Measurements from ENCODE around the gene MYLIP.

- no peak for TF ChIP-seq HNRNPUL1 (IDR thresholded peaks at IDR 0.05; ENCODE audit: low read depth, low read length)
- TF ChIP-seq PBX3 (CRISPR knock-in tag; IDR thresholded peaks at IDR 0.05; ENCODE audit: borderline replicate concordance), result no peak
- TF ChIP-seq DPF2 (CRISPR knock-in tag; IDR thresholded peaks at IDR 0.05; ENCODE audit: borderline replicate concordance, low read depth), result no peak
- no peak for TF ChIP-seq ZNF569 (CRISPR knock-in tag; IDR thresholded peaks at IDR 0.05; ENCODE audit: borderline replicate concordance)
Measured at GRCh38 chr6:16181439-16182297, 52.8 kb downstream of the MYLIP start.
